GM21737 (cell line): ENCODE measurements around the gene CSAG1.
"Not testable (repeated sequence)": the region's sequence is repeated elsewhere in the genome, so short reads cannot be mapped to it uniquely, and the experiment has no call there.

Experiments used
- ATAC-seq: cut with Tn5 transposase; IDR thresholded peaks from one replicate; pipeline ENCODE4 v1.9.1; 2021; ENCODE audit warnings: mild to moderate bottlenecking, moderate library complexity; ENCODE audit not compliant: unreplicated experiment

Gene CSAG1

GRCh38 chrX:152700390-152700789 is 33.1 kb downstream of the CSAG1 start:
- ATAC-seq: not testable (repeated sequence)

GRCh38 chrX:152697952-152698931 is 35.3 kb downstream of the CSAG1 start, which contains the start of gene MAGEA3:
Gene MAGEA3 (plus strand): TSS chrX:152698794. CDS start chrX:152700833, 2,039 bp downstream.
- not testable (repeated sequence) for ATAC-seq

GRCh38 chrX:152681012-152681411 is 52.5 kb downstream of the CSAG1 start:
- not testable (repeated sequence) for ATAC-seq
